DOHH2 (cell line): ENCODE results near the gene STARD13.

ENCODE experiments used
- H3F3A ChIP-seq: fragments of 200-600 bp; sonication (generic), shearing (Covaris generic); 2 replicates; pipeline ENCODE4 v1.6.0; 2016; ENCODE audit warnings: antibody characterized with exemption, mild to moderate bottlenecking; ENCODE audit not compliant: control insufficient read depth, insufficient read depth
- H3K27ac ChIP-seq: fragments of 200-600 bp; sonication (generic); 2 replicates; pipeline ENCODE4 v1.5.1; 2014; ENCODE audit warnings: low read depth, mild to moderate bottlenecking, low read length, moderate library complexity
- H3K27me3 ChIP-seq: fragments of 200-600 bp; sonication (generic); 2 replicates; pipeline ENCODE4 v1.6.1; 2014; ENCODE audit warnings: mild to moderate bottlenecking, low read length, mixed read lengths; ENCODE audit not compliant: control insufficient read depth
- H3K36me3 ChIP-seq: fragments of 200-600 bp; sonication (generic); 2 replicates; pipeline ENCODE4 v1.6.1; 2014; ENCODE audit warnings: mild to moderate bottlenecking, low read length, moderate library complexity, mixed read lengths; ENCODE audit not compliant: control insufficient read depth
- H3K4me1 ChIP-seq: fragments of 200-600 bp; sonication (generic); 2 replicates; pipeline ENCODE4 v1.6.1; 2014; ENCODE audit warnings: mild to moderate bottlenecking, low read length, mixed read lengths; ENCODE audit not compliant: control insufficient read depth
- H3K4me2 ChIP-seq: fragments of 200-600 bp; sonication (generic); 2 replicates; pipeline ENCODE4 v1.6.0; 2014; ENCODE audit warnings: mild to moderate bottlenecking, low read length, moderate library complexity
- H3K4me3 ChIP-seq: fragments of 200-600 bp; sonication (generic); 2 replicates; pipeline ENCODE4 v1.5.1; 2014; ENCODE audit warnings: mild to moderate bottlenecking, low read length, mixed read lengths
- H3K79me2 ChIP-seq: fragments of 200-600 bp; sonication (generic); 2 replicates; pipeline ENCODE4 v1.6.1; 2014; ENCODE audit warnings: mild to moderate bottlenecking, low read length, mixed read lengths; ENCODE audit not compliant: control insufficient read depth
- H3K9me2 ChIP-seq: fragments of 200-600 bp; sonication (generic); replicated peaks from 2 replicates; pipeline ENCODE4 v1.6.1; 2014; ENCODE audit warnings: mild to moderate bottlenecking, low read length, mixed read lengths; ENCODE audit not compliant: control insufficient read depth
- H3K9me3 ChIP-seq: fragments of 200-600 bp; sonication (generic); 2 replicates; pipeline ENCODE4 v1.6.1; 2014; ENCODE audit warnings: antibody characterized with exemption, low read length, mixed read lengths; ENCODE audit not compliant: control insufficient read depth, insufficient read depth
- H4K20me1 ChIP-seq: fragments of 200-600 bp; sonication (generic); 2 replicates; pipeline ENCODE4 v1.6.0; 2014; ENCODE audit warnings: low read depth, mild to moderate bottlenecking, antibody characterized with exemption, low read length, moderate library complexity; ENCODE audit not compliant: control insufficient read depth, insufficient read depth
- CTCF ChIP-seq: fragments of 200-600 bp; sonication (generic); IDR thresholded peaks from one replicate; pipeline ENCODE4 v1.5.1; 2014; ENCODE audit warnings: antibody characterized with exemption, mild to moderate bottlenecking, low read depth, low read length; ENCODE audit not compliant: poor library complexity, severe bottlenecking
- EZH2phosphoT487 ChIP-seq: fragments of 200-600 bp; sonication (generic); IDR thresholded peaks from 2 replicates; pipeline ENCODE4 v1.6.1; 2017; ENCODE audit warnings: borderline replicate concordance, mild to moderate bottlenecking, antibody characterized with exemption, low read length, moderate library complexity, mixed read lengths

The STARD13 gene

GRCh38 chr13:33276570-33276969 lies 9.0 kb downstream of the STARD13 start:
- H3F3A ChIP-seq: no peaks in the 10 kb centered on the region
- no peaks in the 10 kb centered on the region for H3K9me3 ChIP-seq
- H3K79me2 ChIP-seq: no peaks in the 10 kb centered on the region
- no peaks in the 10 kb centered on the region for H3K4me1 ChIP-seq
- no peaks in the 10 kb centered on the region for H3K36me3 ChIP-seq
- H3K27ac ChIP-seq: no peak overlapping the region
- H3K9me2 ChIP-seq: no peaks in the 10 kb centered on the region
- no peak overlapping the region for H3K4me2 ChIP-seq
- H3K27me3 ChIP-seq: no peaks in the 10 kb centered on the region
- no peaks in the 10 kb centered on the region for H4K20me1 ChIP-seq
- H3K4me3 ChIP-seq: no peak overlapping the region
- no peak for TF ChIP-seq CTCF
- TF ChIP-seq EZH2phosphoT487: no peak

GRCh38 chr13:33275916-33276315 lies 9.6 kb downstream of the STARD13 start:
- no peak overlapping the region for H3K4me2 ChIP-seq
- H3K9me3 ChIP-seq: no peaks in the 10 kb centered on the region
- H3K27ac ChIP-seq: no peak overlapping the region
- TF ChIP-seq CTCF: no peak
- TF ChIP-seq EZH2phosphoT487: no peak
- no peaks in the 10 kb centered on the region for H4K20me1 ChIP-seq
- H3K27me3 ChIP-seq: no peaks in the 10 kb centered on the region
- H3K79me2 ChIP-seq: no peaks in the 10 kb centered on the region
- H3K36me3 ChIP-seq: no peaks in the 10 kb centered on the region
- H3K4me3 ChIP-seq: no peak overlapping the region
- H3K4me1 ChIP-seq: no peaks in the 10 kb centered on the region
- H3F3A ChIP-seq: no peaks in the 10 kb centered on the region
- no peaks in the 10 kb centered on the region for H3K9me2 ChIP-seq

GRCh38 chr13:33274264-33274663 lies 11.3 kb downstream of the STARD13 start:
- no peaks in the 10 kb centered on the region for H3K9me2 ChIP-seq
- H3K79me2 ChIP-seq: no peaks in the 10 kb centered on the region
- no peaks in the 10 kb centered on the region for H4K20me1 ChIP-seq
- H3K36me3 ChIP-seq: no peaks in the 10 kb centered on the region
- H3K4me2 ChIP-seq: no peak overlapping the region
- no peaks in the 10 kb centered on the region for H3K4me1 ChIP-seq
- H3K27me3 ChIP-seq: no peaks in the 10 kb centered on the region
- TF ChIP-seq EZH2phosphoT487 (no peak), CTCF (no peak)
- H3F3A ChIP-seq: no peaks in the 10 kb centered on the region
- no peaks in the 10 kb centered on the region for H3K9me3 ChIP-seq
- H3K4me3 ChIP-seq: no peak overlapping the region
- no peak overlapping the region for H3K27ac ChIP-seq
